Activated T-cell treated with anti-CD3 and anti-CD28 coated beads, Interleukin-2, amount 50 U/mL, for 48 hours (primary cell): Measurements from ENCODE around the gene KTN1.

ENCODE experiments used
- DNase-seq, 2 experiments: peaks; one replicate each; pipeline ENCODE4 v3.0.0-alpha.2; 2020

Gene KTN1

GRCh38 chr14:55579724-55580469 lies at the start of gene KTN1:
Gene KTN1, plus strand, starts transcription at chr14:55580207. Its CDS starts 31,842 bp downstream, at chr14:55612049.
- DNase-seq: peak; percentile 85 to 91

GRCh38 chr14:55530464-55530863 lies 49.5 kb upstream of the KTN1 start:
- DNase-seq: no peak

DNA sequence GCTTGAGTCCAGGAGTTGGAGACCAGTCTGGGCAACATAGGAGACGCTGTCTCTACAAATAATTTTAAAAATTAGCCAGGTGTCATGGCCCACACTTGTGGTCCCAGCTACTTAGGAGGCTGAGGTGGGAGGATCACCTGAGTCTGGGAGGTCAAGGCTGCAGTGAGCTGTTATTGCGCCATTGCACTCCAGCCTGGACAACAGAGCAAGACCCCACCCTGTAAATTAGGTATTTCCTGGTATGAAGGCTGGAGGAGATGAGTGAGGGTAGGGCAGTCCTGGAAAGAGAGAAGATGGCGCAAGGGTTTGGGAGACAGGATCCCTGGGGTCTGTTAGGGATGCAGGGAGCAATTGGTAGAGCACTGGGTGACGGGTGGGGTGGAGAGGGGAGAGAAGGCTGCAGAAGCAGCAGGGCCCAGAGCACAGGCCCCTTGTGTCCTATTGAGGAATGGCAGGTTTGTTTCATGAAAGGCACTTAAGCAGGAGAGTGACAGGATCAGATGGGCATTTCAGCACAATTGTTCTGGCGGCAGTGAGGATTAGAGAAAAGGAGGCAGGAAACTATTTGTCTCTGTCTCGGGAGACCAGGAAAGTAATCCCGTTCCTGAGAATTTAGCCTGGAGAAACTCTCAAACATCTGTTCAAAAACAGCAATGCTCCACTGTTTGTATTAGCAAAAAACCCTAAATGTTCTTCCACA lies 47.2 kb upstream of the KTN1 start:
- no peak for DNase-seq

GRCh38 chr14:55533960-55534359 lies 46.0 kb upstream of the KTN1 start:
- no peak for DNase-seq

GRCh38 chr14:55535516-55536203 lies 44.3 kb upstream of the KTN1 start:
- no peak for DNase-seq

DNA sequence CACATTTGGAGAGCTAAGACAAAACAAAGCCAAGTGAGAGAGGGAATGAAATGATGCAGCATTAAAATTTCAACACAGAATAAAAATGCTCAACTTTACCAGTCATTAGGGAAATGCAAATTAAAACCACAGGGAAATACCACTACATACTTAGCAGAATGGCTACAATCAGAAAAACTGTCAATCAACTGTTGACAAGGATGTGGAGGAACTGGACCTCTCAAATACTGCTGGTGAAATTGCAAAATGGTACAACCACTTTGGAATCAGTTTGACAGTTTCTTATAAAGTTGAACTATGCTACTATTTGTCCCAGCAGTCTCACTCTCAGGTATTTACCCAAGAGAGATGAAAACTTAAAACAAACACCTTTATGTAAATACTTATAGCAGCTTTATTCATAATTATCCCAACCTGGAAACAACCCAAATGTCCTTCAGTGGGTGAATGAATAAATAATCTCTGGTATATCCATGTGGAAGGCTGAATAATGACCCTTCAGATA lies 43.8 kb upstream of the KTN1 start:
- DNase-seq: no peak

GRCh38 chr14:55537782-55538181 lies 42.2 kb upstream of the KTN1 start:
- DNase-seq: no peak

- DNase-seq: no peak
These were observed 40.0 kb upstream of the KTN1 start for GRCh38 chr14:55539975-55540374.

- no peak for DNase-seq
These were observed 38.9 kb upstream of the KTN1 start for GRCh38 chr14:55540847-55541773.

- no peak for DNase-seq
These were observed 34.2 kb upstream of the KTN1 start for GRCh38 chr14:55545779-55546178.

GRCh38 chr14:55546212-55546874 lies 33.7 kb upstream of the KTN1 start:
- no peak for DNase-seq

DNA sequence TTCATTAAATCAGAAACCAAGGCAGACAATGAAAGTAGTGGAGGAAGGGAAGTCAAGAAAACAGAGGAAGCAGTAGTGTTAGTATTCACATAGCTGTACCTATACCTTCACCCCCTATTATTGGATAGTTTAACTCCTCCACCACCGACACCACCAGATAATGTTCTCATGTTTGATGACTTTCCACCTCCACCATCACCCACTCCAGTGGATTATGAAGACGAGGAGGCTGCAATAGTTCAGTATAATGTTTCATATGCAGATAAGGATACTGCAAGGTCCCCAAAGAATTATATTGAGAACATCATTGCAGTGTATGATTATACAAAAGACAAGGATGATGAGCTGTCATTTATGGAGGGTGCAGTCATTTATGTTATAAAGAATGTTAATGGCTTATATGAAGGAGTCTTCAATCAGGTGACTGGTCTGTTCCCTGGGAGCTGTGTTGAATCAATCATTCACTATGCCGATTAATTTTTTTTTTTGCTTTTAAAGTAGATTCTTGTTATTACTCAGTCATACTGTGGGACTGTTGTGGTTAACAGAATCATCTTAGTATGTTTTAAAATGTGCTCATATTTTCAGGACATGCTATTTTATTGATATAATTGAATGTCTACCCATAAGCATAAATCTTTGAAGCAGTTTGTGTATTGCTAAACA lies 32.2 kb upstream of the KTN1 start:
- DNase-seq: no peak

DNA sequence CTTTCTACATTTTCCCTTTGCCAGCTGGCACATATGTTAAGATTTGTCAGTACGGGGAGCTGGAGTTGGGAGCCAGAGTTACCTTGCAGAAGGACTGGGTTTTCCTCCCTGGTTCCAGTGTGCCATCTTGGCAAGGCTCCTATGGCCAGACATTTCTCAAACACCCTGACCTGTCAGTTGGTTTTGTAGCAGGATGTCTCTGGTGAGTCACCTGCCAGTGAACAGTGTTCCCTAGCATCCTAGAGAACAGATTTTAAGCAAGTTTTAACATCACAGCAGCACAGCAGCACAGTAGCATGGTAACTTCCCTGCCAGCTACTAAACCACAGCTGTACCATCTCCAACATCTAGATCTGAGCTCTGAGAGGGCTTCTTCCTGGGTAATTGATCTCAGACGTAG lies 26.2 kb upstream of the KTN1 start:
- DNase-seq: no peak

DNA sequence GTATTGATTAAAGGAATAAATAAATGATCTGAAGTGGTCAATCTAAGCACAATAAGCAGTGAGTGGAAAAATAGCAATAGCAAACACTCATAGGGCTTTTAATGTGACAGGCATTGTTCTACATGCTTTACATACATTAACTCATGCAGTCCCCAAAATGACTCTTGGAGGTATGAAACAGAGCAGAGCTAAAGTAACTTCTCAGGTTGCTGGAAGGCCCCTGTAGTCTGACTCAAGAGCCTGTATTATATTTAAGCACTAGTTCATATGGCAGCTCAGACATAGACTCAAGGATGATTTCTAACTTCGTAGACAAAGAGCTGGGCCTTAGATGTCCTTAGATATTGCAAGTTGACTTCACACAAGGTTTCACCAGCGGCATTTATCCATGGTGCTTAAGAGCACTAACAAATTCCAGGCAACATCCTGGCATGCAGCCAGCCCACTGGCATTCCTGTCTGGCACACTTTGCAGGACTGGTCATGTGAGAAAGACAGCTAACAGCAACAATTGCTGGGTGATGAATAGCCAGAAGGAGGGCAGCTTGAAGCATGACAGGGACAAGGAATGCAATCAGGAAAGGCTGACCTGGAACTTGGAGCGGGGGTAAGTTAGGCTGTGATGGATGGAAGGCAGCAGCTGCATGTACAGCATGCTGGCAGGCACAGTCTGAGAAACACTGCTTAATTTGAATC lies 22.9 kb upstream of the KTN1 start:
- no peak for DNase-seq

DNA sequence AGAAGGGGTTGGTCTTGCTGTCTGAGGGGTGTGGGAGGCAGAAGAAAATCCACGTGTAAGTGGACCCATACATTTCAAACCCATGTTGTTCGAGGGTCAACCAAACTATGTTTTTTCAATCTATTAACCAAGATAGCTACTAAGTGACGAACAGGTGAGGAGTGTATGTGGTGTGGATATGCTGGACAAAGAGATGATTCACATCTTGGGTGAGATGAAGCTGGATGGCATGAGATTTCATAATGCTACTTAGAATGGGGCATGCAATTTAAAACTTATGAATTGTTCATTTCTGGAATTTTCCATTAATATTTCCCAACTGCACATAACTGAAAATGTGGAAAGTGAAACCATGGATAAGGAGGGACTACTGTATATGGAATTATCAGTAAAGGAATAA lies 17.9 kb upstream of the KTN1 start:
- DNase-seq: no peak

GRCh38 chr14:55568618-55569017 lies 11.4 kb upstream of the KTN1 start:
- DNase-seq: no peak

GRCh38 chr14:55571125-55571889 lies 8.7 kb upstream of the KTN1 start:
- DNase-seq: no peak

DNA sequence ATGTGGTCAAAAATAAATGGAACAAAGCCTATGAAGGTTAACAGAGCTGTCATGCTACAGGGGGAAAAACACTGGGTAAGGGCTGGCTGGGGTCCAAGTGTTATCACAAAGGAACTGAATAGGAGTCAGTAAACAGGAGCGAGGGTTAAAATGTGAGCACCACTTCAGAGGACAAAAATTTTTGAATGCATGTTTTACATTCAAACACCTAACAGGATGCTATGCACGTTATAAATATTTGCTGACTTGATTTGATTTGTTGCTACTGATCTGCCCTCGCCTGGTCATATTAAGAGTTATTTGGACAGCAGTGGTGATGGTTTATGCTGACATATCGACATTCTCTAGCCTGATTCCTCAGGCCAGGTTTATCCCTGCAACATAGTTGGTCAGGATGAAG lies 7.4 kb upstream of the KTN1 start:
- no peak for DNase-seq

DNA sequence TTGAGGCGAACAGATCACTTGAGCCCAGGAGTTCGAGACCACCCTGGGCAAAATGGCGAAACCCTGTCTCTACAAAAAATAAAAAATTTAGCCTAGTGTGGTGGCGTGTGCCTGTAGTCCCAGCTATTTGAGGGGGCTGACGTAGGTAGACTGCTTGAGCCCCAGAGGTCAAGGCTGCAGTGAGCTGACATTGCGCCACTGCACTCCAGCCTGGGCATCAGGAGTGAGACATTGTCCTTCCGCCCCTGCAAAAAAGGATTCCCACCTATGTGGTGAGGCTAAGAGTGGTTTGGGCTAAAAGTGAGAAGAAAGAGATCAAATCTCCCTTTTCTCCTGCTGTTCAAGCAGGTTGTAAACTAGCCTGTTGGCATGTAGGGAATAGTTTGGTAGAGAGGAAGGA lies 5.0 kb upstream of the KTN1 start:
- no peak for DNase-seq

DNA sequence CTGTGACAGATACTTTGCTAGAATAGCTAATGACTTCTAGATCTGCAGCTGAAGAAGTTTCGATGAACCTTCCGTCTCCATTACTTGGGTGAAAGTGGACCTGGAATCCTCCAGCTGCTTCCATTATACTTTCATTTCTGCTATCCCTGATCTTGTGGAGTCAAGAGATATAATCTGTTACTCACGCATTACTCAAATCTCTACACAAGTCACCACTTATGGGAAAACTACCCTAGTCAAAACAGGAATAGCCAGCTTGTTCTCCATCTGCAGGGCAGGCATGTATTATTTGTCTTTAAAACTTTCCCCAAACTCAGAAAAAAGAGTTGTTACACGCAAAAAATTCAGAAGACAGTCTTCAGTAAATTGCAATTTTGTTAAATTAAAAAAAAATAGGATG lies 2.8 kb upstream of the KTN1 start:
- DNase-seq: no peak
